NCI-H510A treated with DMSO at 0.1 percent for 48 hours (cell line): ENCODE measurements around the gene ASTN2.
"Not testable (repeated sequence)": the region's sequence is repeated elsewhere in the genome, so short reads cannot be mapped to it uniquely, and the experiment has no call there.

Experiments
- DNase-seq: peaks from one replicate; lab custom pipeline; 2025; lab: John Stamatoyannopoulos, UW

The ASTN2 gene

GRCh38 chr9:116694785-116695291, 720.0 kb downstream of the ASTN2 start:
- DNase-seq, result no peak

GRCh38 chr9:116693233-116693731, 721.6 kb downstream of the ASTN2 start:
- DNase-seq, result no peak

GRCh38 chr9:116692616-116693015, 722.2 kb downstream of the ASTN2 start:
- DNase-seq, result no peak

GRCh38 chr9:116691607-116692006, 723.2 kb downstream of the ASTN2 start:
- no peak for DNase-seq

GRCh38 chr9:116690805-116691204, 724.1 kb downstream of the ASTN2 start:
- DNase-seq, result not testable (repeated sequence)

GRCh38 chr9:116689486-116690032, 725.3 kb downstream of the ASTN2 start:
- no peak for DNase-seq

GRCh38 chr9:116688806-116689485, 725.9 kb downstream of the ASTN2 start:
- no peak for DNase-seq

GRCh38 chr9:116687754-116688135, 727.1 kb downstream of the ASTN2 start:
- no peak for DNase-seq

- peak; percentile 85 for DNase-seq
Observed at GRCh38 chr9:116687074-116687753, 727.6 kb downstream of the ASTN2 start, which contains the start of gene TRIM32. Gene TRIM32, plus strand, starts transcription at chr9:116687305. Its CDS starts 10,438 bp downstream, at chr9:116697743.

- DNase-seq, result no peak
Observed at GRCh38 chr9:116686693-116687073, 728.2 kb downstream of the ASTN2 start.

- DNase-seq, result no peak
Observed at GRCh38 chr9:116686135-116686534, 728.7 kb downstream of the ASTN2 start.

- no peak for DNase-seq
Observed at GRCh38 chr9:116685166-116685565, 729.7 kb downstream of the ASTN2 start.

GRCh38 chr9:116683535-116683934, 731.3 kb downstream of the ASTN2 start:
- no peak for DNase-seq

- DNase-seq, result no peak
Observed at GRCh38 chr9:116674210-116674980, 740.5 kb downstream of the ASTN2 start.

GRCh38 chr9:116673375-116673774, 741.5 kb downstream of the ASTN2 start:
- DNase-seq, result no peak

- no peak for DNase-seq
Observed at GRCh38 chr9:116671605-116672004, 743.3 kb downstream of the ASTN2 start.

GRCh38 chr9:116668970-116669695, 745.7 kb downstream of the ASTN2 start:
- no peak for DNase-seq

- no peak for DNase-seq
Observed at GRCh38 chr9:116663581-116663980, 751.3 kb downstream of the ASTN2 start.

- no peak for DNase-seq
Observed at GRCh38 chr9:116662646-116663310, 752.1 kb downstream of the ASTN2 start.

GRCh38 chr9:116661037-116661954, 753.6 kb downstream of the ASTN2 start:
- peak; percentile 78 for DNase-seq
